H7 (cell line): ENCODE measurements around the gene LDLRAD4. TPM values are rescaled to one million over a fixed set of nuclear protein-coding genes. Genes with fewer than 3 reads are reported as not detected.
A peak's percentile ranks its signal among the peaks of the same experiment; 100 is the strongest.

ENCODE experiments used
- DNase-seq: peaks from one replicate; pipeline ENCODE4 v3.0.0; 2012
- H3K27me3 ChIP-seq: 2 replicates; pipeline ENCODE4 v1.6.0; 2011; ENCODE audit warnings: mild to moderate bottlenecking, low read length; ENCODE audit not compliant: control insufficient read depth, insufficient read depth
- H3K36me3 ChIP-seq: replicated peaks from 2 replicates; pipeline ENCODE4 v1.5.1; 2011; ENCODE audit warnings: low read length; ENCODE audit not compliant: control insufficient read depth, insufficient read depth
- H3K4me3 ChIP-seq: 2 replicates; pipeline ENCODE4 v1.5.1; 2011; ENCODE audit warnings: low read depth, mild to moderate bottlenecking, control low read depth, low read length, moderate library complexity; ENCODE audit not compliant: insufficient read depth
- total RNA-seq: library from RNA; depleted of rRNA; stranded (reverse); fragments of >200 nt; shearing (Covaris generic); gene quantifications from 2 replicates; pipeline ENCODE4 v1.2.3, GENCODE V29; 2014

LDLRAD4 gene
- total RNA-seq, 1 experiment from 2014 or later: 21.0 TPM

GRCh38 chr18:13364721-13365205 is 146.2 kb downstream of the LDLRAD4 start:
- no peaks in the 10 kb centered on the region for H3K36me3 ChIP-seq
- H3K27me3 ChIP-seq: no peaks in the 10 kb centered on the region
- DNase-seq: no peak
- H3K4me3 ChIP-seq: no peak overlapping the region

- peak; percentile 56 for DNase-seq
- Histone ChIP-seq H3K4me3 (no peak overlapping the region), H3K36me3 (no peaks in the 10 kb centered on the region), H3K27me3 (no peaks in the 10 kb centered on the region)
These were observed 147.6 kb downstream of the LDLRAD4 start for GRCh38 chr18:13366131-13366530.

GRCh38 chr18:13366541-13366940 is 148.0 kb downstream of the LDLRAD4 start:
- H3K4me3 ChIP-seq: no peak overlapping the region
- DNase-seq: peak; percentile 21
- H3K27me3 ChIP-seq: no peaks in the 10 kb centered on the region
- H3K36me3 ChIP-seq: no peaks in the 10 kb centered on the region

- no peaks in the 10 kb centered on the region for H3K27me3 ChIP-seq
- peak; percentile 28 for DNase-seq
- no peak overlapping the region for H3K4me3 ChIP-seq
- H3K36me3 ChIP-seq: no peaks in the 10 kb centered on the region
These were observed 148.7 kb downstream of the LDLRAD4 start for GRCh38 chr18:13366962-13367892.

- H3K4me3 ChIP-seq: no peak overlapping the region
- peak; percentile 19 for DNase-seq
These were observed 149.7 kb downstream of the LDLRAD4 start for GRCh38 chr18:13368080-13368813.

GRCh38 chr18:13369353-13369752 is 150.8 kb downstream of the LDLRAD4 start:
- H3K4me3 ChIP-seq: no peak overlapping the region
- no peak for DNase-seq
- no peaks in the 10 kb centered on the region for H3K27me3 ChIP-seq
- no peaks in the 10 kb centered on the region for H3K36me3 ChIP-seq

More at GRCh38 chr18:13368080-13368813, 149.7 kb downstream of the LDLRAD4 start:
- no peaks in the 10 kb centered on the region for H3K36me3 ChIP-seq
- H3K27me3 ChIP-seq: no peaks in the 10 kb centered on the region

GRCh38 chr18:13369756-13370510 is 151.4 kb downstream of the LDLRAD4 start:
- no peak overlapping the region for H3K4me3 ChIP-seq
- DNase-seq: no peak
- no peaks in the 10 kb centered on the region for H3K27me3 ChIP-seq
- no peaks in the 10 kb centered on the region for H3K36me3 ChIP-seq

GRCh38 chr18:13370995-13371625 is 152.6 kb downstream of the LDLRAD4 start:
- Histone ChIP-seq H3K4me3 (no peak overlapping the region), H3K36me3 (no peaks in the 10 kb centered on the region), H3K27me3 (no peaks in the 10 kb centered on the region)
- DNase-seq: no peak

- no peak for DNase-seq
- no peaks in the 10 kb centered on the region for H3K36me3 ChIP-seq
- no peak overlapping the region for H3K4me3 ChIP-seq
- no peaks in the 10 kb centered on the region for H3K27me3 ChIP-seq
These were observed 153.3 kb downstream of the LDLRAD4 start for GRCh38 chr18:13371689-13372418.

GRCh38 chr18:13372531-13372951 is 154.0 kb downstream of the LDLRAD4 start:
- Histone ChIP-seq H3K4me3 (no peak overlapping the region), H3K36me3 (no peaks in the 10 kb centered on the region), H3K27me3 (no peaks in the 10 kb centered on the region)
- peak; percentile 19 for DNase-seq

GRCh38 chr18:13374096-13374467 is 155.5 kb downstream of the LDLRAD4 start:
- no peak for DNase-seq
- Histone ChIP-seq H3K36me3 (no peaks in the 10 kb centered on the region), H3K4me3 (no peak overlapping the region), H3K27me3 (no peaks in the 10 kb centered on the region)

GRCh38 chr18:13374468-13375301 is 156.1 kb downstream of the LDLRAD4 start:
- Histone ChIP-seq H3K27me3 (no peaks in the 10 kb centered on the region), H3K4me3 (no peak overlapping the region), H3K36me3 (no peaks in the 10 kb centered on the region)
- peak; percentile 62 for DNase-seq
